ENCODE data around the gene CEP295NL.
"Not testable (repeated sequence)": the region's sequence is repeated elsewhere in the genome, so short reads cannot be mapped to it uniquely, and the experiment has no call there.

CEP295NL gene

GRCh38 chr17:78886954-78887353 lies 16.0 kb downstream of the CEP295NL start:
- DNase-seq (ENCODE audit: low spot score): no peak

- DNase-seq (ENCODE audit: low spot score): no peak
Measured at GRCh38 chr17:78885956-78886355, 17.0 kb downstream of the CEP295NL start.

GRCh38 chr17:78884876-78885667 lies 17.9 kb downstream of the CEP295NL start:
- DNase-seq (ENCODE audit: low spot score): no peak

GRCh38 chr17:78884148-78884825 lies 18.7 kb downstream of the CEP295NL start:
- peak; percentile 79 for DNase-seq (ENCODE audit: low spot score)

GRCh38 chr17:78883533-78884131 lies 19.4 kb downstream of the CEP295NL start:
- peak; percentile 95 for DNase-seq (ENCODE audit: low spot score)

GRCh38 chr17:78883089-78883532 lies 19.9 kb downstream of the CEP295NL start:
- no peak for DNase-seq (ENCODE audit: low spot score)

GRCh38 chr17:78882540-78883088 lies 20.4 kb downstream of the CEP295NL start:
- DNase-seq (ENCODE audit: low spot score): no peak

GRCh38 chr17:78879635-78880186 lies 23.3 kb downstream of the CEP295NL start:
- no peak for DNase-seq (ENCODE audit: low spot score)

GRCh38 chr17:78878871-78879527 lies 24.0 kb downstream of the CEP295NL start:
- DNase-seq (ENCODE audit: low spot score): no peak

GRCh38 chr17:78878261-78878660 lies 24.7 kb downstream of the CEP295NL start:
- no peak for DNase-seq (ENCODE audit: low spot score)

- DNase-seq (ENCODE audit: low spot score): not testable (repeated sequence)
Measured at GRCh38 chr17:78876954-78877517, 26.0 kb downstream of the CEP295NL start.

GRCh38 chr17:78876094-78876597 lies 26.9 kb downstream of the CEP295NL start:
- DNase-seq (ENCODE audit: low spot score): no peak

- DNase-seq (ENCODE audit: low spot score): no peak
Measured at GRCh38 chr17:78875363-78876093, 27.5 kb downstream of the CEP295NL start.

- DNase-seq (ENCODE audit: low spot score): peak; percentile 86
Measured at GRCh38 chr17:78873519-78874340, 29.3 kb downstream of the CEP295NL start.

- no peak for DNase-seq (ENCODE audit: low spot score)
Measured at GRCh38 chr17:78872486-78872885, 30.5 kb downstream of the CEP295NL start.

- DNase-seq (ENCODE audit: low spot score): no peak
Measured at GRCh38 chr17:78870621-78871020, 32.4 kb downstream of the CEP295NL start.

GRCh38 chr17:78868391-78868790 lies 34.6 kb downstream of the CEP295NL start:
- no peak for DNase-seq (ENCODE audit: low spot score)

GRCh38 chr17:78867046-78867445 lies 36.0 kb downstream of the CEP295NL start:
- DNase-seq (ENCODE audit: low spot score): not testable (repeated sequence)

GRCh38 chr17:78865682-78866390 lies 37.2 kb downstream of the CEP295NL start:
- DNase-seq (ENCODE audit: low spot score): peak; percentile 86
